Naive B cell (primary cell): Measurements from ENCODE around the gene TRIM62. TPM values are rescaled to one million over a fixed set of nuclear protein-coding genes. Genes with fewer than 3 reads are reported as not detected.

Experiments
- ATAC-seq, 2 donors: fragments of 150-1000 bp; cut with Tn5 transposase; 2 replicates each; pipeline ENCODE4 v1.10.0; 2021; ENCODE audit warnings: low read depth in 2 of 2, mild to moderate bottlenecking in 2 of 2, moderate library complexity in 2 of 2
- DNase-seq: peaks from one replicate; pipeline ENCODE4 v3.0.0; 2022
- H3K27ac Mint-ChIP-seq, 6 donors: one replicate each; pipeline ENCODE4 v1.8.0; 2020 to 2022; ENCODE audit warnings: mild to moderate bottlenecking in 6 of 6, mixed read lengths in 6 of 6, moderate library complexity in 5 of 6, inconsistent platforms in 2 of 6
- H3K27me3 Mint-ChIP-seq, 3 donors: one replicate each; pipeline ENCODE4 v1.8.0; 2021 to 2022; ENCODE audit warnings: mixed read lengths in 3 of 3, mild to moderate bottlenecking in 1 of 3
- H3K36me3 Mint-ChIP-seq, 2 donors: one replicate each; pipeline ENCODE4 v1.8.0; 2020 to 2022; ENCODE audit warnings: mixed read lengths in 2 of 2, inconsistent platforms in 1 of 2, mild to moderate bottlenecking in 1 of 2
- H3K4me1 Mint-ChIP-seq, 3 donors: one replicate each; pipeline ENCODE4 v1.8.0; 2020 to 2022; ENCODE audit warnings: mixed read lengths in 3 of 3, inconsistent platforms in 1 of 3, mild to moderate bottlenecking in 1 of 3, moderate library complexity in 1 of 3
- H3K4me3 Mint-ChIP-seq, 8 donors: one replicate each; pipeline ENCODE4 v1.8.0; 2020 to 2022; ENCODE audit warnings: mild to moderate bottlenecking in 8 of 8, mixed read lengths in 8 of 8, moderate library complexity in 8 of 8, inconsistent platforms in 2 of 8
- H3K9me3 Mint-ChIP-seq, 7 donors: one replicate each; pipeline ENCODE4 v1.8.0; 2020 to 2022; ENCODE audit warnings: mixed read lengths in 7 of 7, mild to moderate bottlenecking in 5 of 7, inconsistent platforms in 2 of 7, moderate library complexity in 1 of 7
- polyA plus RNA-seq, 6 donors: library from polyadenylated mRNA; unstranded; fragments of 300-500 nt; fragmentation: Illumina TruSeq; gene quantifications; one replicate each; pipeline ENCODE4 v1.2.3, GENCODE V29; 2021; ENCODE audit warnings: low read depth in 6 of 6

Gene TRIM62
- polyA plus RNA-seq, 6 donors from 2014 or later, result 1.5 to 6.1 (median 4.7) TPM

DNA sequence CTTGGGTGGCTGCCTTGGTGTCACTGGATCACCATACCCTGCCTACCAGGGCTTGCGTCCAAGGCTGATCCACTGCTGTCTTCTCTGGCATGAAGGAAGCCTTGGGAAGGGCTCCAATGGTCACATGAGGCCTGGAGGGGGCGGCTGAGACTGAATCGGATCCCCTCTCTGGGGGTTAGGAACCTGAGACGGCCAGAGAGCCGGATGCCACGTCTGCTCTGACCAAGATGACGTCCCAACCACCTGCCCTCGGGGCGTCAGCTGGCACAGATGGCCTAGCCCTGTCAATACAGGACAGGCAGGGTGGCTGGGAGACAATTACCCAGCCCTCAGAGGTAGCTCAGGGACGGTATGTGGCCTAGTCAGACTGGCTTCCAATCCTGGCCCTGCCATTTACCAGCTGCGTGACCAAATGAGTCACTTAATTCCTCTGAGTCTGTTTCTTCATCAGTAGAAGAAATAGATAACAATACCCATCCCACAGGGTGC, 5.4 kb downstream of the TRIM62 start:
- DNase-seq (no peak), ATAC-seq (no peak)
- Mint-ChIP-seq H3K27me3 (no peaks in the 10 kb centered on the region), H3K36me3 (peaks cover 0 to 7% of the 10 kb centered on the region in 2 donors), H3K4me3 (no peak overlapping the region), H3K27ac (peak overlapping the region in 2 of 6 donors; percentile 24 to 69), H3K9me3 (no peaks in the 10 kb centered on the region), H3K4me1 (peaks cover 26 to 35% (median 29%) of the 10 kb centered on the region in 3 donors)

DNA sequence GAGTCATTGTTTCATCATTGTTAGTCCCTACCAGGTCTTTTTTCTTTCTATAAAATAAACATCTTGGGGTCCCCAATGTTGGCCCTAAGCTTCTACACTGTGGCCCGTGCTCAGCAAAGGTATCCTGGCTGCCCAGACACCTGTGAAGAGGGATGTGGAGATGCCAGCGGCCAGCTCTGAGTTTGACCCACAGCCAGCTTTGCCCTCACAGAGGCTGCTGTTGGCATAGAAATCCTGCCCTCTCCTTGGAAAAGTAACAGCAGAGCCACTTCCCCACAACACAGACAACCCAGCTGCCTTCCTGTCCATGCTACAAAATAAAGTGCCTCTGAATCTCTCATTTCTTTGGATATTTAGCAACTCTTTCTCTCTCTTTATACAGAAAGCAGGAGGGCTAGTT, 6.0 kb downstream of the TRIM62 start:
- no peak overlapping the region for H3K4me3 Mint-ChIP-seq
- no peaks in the 10 kb centered on the region for H3K9me3 Mint-ChIP-seq
- H3K27ac Mint-ChIP-seq, result peak overlapping the region in 1 of 6 donors; percentile 69
- ATAC-seq (no peak), DNase-seq (no peak)
- no peaks in the 10 kb centered on the region for H3K27me3 Mint-ChIP-seq
- H3K4me1 Mint-ChIP-seq, result peaks cover 26 to 35% (median 26%) of the 10 kb centered on the region in 3 donors
- H3K36me3 Mint-ChIP-seq, result peaks cover 0 to 7% of the 10 kb centered on the region in 2 donors

DNA sequence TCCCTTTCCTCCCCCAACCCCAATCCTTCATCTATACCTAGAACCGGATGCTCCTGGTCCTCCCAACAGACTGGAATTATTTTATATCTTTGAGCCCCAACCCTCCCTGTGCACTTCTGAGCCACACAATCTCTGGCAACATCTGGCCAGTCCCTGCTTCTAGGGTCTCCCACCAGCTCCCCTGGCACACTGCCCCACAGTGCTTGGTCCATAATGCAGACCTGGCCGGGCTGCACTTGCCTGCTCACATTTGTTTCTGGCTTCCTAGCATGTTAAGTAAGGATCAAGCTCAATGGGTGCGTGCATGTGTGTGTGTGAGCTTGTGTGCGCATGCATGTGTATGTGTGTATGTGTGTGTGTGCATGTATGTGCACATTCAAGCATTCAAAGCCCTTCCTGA, 8.8 kb downstream of the TRIM62 start:
- H3K4me1 Mint-ChIP-seq, result peaks cover 15 to 25% (median 18%) of the 10 kb centered on the region in 3 donors
- no peaks in the 10 kb centered on the region for H3K27me3 Mint-ChIP-seq
- no peak for ATAC-seq
- H3K36me3 Mint-ChIP-seq, result peaks cover 4 to 10% of the 10 kb centered on the region in 2 donors
- peaks cover 0 to under 1% (median 0%) of the 10 kb centered on the region in 7 donors for H3K9me3 Mint-ChIP-seq
- no peak overlapping the region for H3K27ac Mint-ChIP-seq
- no peak overlapping the region for H3K4me3 Mint-ChIP-seq
- DNase-seq, result no peak

DNA sequence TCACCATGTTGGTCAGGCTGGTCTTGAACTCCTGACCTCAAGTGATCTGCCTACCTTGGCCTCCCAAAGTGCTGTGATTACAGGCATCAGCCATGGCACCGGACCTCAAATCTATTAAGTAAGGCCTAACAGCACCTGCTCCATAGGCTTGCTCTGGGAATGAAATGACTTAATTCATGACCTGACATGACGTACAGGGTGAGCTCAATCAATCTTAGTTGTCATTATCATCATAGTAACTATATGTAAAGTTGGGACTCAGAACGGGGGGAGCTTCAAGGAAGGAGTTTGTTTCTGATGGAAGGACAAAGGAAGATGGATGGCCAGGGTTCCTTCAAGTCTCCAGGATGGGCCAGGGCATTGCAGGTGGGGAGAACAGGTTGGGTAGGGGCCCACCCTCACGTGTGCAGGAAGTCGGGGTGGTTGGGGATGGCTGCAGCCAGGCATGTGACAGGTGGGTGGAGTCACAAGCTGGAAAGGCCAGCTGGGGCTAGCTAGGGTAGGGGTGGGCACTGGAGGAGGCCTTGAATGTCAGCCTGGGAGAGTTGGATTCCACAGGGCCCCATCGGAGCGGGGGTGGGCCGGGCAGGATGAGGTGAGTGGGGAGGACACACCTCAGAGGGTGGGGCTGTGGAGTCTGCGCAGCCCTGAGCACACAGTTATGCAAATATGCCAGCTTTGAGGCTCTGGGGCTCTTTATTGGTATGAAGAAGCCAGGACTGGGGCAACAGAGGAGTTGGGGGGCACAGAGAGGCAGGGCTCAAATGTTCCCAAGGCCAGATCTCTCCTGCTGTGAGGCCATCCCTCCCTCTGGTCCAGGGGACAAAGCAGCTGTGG, 9.6 kb downstream of the TRIM62 start:
- H3K36me3 Mint-ChIP-seq, result peaks cover 13 to 16% of the 10 kb centered on the region in 2 donors
- peaks cover 15 to 22% (median 18%) of the 10 kb centered on the region in 3 donors for H3K4me1 Mint-ChIP-seq
- peak overlapping the region in 1 of 6 donors; percentile 59 for H3K27ac Mint-ChIP-seq
- H3K27me3 Mint-ChIP-seq, result no peaks in the 10 kb centered on the region
- H3K4me3 Mint-ChIP-seq, result peak overlapping the region in 1 of 8 donors; percentile 37
- peaks cover 0 to 5% (median 0%) of the 10 kb centered on the region in 7 donors for H3K9me3 Mint-ChIP-seq
- DNase-seq, result no peak
- no peak for ATAC-seq

DNA sequence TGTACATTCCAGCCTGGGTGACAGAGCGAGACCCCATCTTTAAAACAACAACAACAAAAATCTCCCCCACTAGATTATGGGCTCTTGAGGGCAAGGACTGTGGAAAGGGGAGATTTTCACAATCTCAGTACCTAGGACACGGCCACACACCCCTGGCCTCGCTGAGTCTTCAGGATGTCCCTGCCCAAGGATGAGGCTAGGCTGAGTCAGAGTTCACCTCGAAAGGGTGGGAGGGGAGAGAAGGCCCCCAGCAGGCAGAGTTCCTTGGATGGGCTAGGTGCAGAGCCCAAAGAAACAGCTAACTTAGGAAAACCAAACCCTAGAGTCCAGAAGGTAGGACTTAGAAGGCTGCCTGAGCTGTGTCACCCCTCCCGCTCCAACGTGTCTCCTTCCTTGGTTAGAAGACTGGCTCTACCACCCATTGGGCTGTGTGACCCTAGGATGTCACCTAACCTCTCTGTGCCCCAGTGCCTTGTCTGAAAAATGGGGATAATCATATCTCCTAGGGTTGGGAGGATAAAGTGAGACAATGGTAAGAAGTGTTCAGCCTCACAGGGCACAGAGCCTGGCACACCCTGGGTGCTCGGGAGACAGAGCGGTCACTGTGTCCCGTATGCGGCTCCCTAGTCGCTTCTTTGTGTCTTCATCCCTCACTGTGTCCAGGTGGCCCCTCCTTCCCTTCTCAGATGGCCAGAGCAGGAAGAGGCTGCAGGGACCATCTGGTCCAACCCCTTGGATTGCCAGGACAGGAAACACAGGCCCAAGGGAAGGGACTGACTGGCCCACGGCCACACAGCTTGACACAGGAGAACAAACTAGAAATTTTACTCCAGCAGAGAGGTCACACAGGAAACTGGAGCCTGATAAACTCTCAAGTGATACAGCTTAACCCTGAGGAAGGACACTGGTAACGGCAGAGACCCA, 11.2 kb downstream of the TRIM62 start:
- Mint-ChIP-seq H3K27me3 (no peaks in the 10 kb centered on the region), H3K4me3 (no peak overlapping the region), H3K4me1 (peaks cover 15 to 22% (median 18%) of the 10 kb centered on the region in 3 donors), H3K36me3 (peaks cover 24 to 25% of the 10 kb centered on the region in 2 donors), H3K27ac (peak overlapping the region in 1 of 6 donors; percentile 38), H3K9me3 (peaks cover 0 to 5% (median 0%) of the 10 kb centered on the region in 7 donors)
- ATAC-seq (no peak), DNase-seq (no peak)

DNA sequence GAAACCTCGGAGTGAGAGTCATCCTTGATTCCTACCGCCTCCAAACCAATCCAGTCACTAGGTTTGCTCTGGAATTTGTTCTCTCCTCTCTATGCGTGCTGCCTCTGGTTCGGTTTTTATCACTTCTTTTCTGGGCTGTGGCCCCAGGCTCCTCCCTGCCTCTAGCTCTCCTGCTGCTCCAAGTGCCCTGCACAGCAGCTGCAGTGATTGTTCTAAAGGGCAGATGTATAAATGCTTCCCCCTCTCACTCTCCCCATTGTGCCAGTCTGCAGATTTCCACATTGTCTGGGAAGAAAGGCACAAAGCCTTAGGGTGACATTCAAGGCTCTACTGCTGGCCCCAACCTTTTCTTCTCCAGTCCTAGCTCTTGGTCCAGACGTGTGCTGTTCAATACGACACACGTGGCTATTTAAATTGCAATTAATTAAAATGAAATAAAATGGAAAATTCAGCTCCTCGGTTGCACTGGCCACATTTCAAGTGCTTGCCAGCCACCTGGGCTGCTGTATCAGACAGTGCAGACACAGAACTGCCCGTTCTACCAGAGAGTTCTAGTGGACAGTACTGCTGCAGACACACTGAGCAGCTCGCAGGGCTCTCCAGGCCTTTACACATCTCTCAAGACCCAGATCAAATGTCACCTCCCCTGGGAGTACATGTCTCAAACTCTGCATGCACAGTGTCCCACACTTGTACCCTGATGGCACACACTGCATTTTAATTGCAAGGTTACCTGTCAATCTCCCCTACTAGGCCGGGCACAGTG, 12.4 kb downstream of the TRIM62 start:
- ATAC-seq, result no peak
- H3K9me3 Mint-ChIP-seq, result peaks cover 0 to 5% (median 0%) of the 10 kb centered on the region in 7 donors
- H3K27ac Mint-ChIP-seq, result peak overlapping the region in 2 of 6 donors; percentile 16 to 42
- H3K4me1 Mint-ChIP-seq, result peaks cover 15 to 22% (median 18%) of the 10 kb centered on the region in 3 donors
- no peak overlapping the region for H3K4me3 Mint-ChIP-seq
- H3K27me3 Mint-ChIP-seq, result no peaks in the 10 kb centered on the region
- DNase-seq, result no peak
- H3K36me3 Mint-ChIP-seq, result peaks cover 26 to 27% of the 10 kb centered on the region in 2 donors

DNA sequence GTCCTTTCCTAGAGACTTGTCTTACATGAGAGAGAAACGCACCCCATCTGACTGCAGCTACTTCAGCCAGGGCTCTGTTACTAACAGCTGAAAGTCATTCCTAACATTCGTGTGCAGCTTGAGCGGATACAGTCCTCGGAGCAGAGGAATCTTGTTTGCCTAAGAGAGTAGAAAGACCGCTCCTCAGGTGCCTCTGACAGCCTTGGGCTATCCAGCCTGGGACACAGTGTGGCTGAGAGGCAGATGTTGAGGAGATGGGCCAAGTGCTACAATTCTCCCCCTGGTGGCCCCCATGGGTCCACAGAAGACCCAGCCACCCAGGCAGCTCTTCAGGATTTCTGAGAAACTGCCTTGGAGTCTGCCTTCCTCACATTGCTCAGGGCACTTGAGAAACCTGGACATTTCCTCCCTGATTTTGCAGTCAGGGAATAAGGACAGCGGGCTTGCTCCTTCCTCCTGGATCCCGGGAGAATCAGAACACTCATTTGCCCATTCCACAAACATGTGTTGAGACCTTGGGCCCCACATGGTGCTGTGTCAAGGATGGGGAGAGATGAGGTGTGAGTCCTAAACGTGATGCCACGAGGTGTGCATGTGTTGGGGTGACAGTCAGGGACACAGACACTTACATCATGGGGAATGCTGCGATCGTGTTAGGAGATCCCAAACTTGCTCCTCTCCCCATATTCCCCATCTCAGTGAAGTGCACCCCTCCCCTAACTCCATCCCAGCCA, 13.1 kb downstream of the TRIM62 start:
- DNase-seq, result no peak
- no peak for ATAC-seq
- Mint-ChIP-seq H3K36me3 (peaks cover 26 to 31% of the 10 kb centered on the region in 2 donors), H3K27me3 (no peaks in the 10 kb centered on the region), H3K4me1 (peaks cover 15 to 18% (median 18%) of the 10 kb centered on the region in 3 donors), H3K9me3 (peaks cover 0 to 5% (median 0%) of the 10 kb centered on the region in 7 donors), H3K4me3 (peak overlapping the region in 1 of 8 donors; percentile 55), H3K27ac (peak overlapping the region in 2 of 6 donors; percentile 16 to 42)

DNA sequence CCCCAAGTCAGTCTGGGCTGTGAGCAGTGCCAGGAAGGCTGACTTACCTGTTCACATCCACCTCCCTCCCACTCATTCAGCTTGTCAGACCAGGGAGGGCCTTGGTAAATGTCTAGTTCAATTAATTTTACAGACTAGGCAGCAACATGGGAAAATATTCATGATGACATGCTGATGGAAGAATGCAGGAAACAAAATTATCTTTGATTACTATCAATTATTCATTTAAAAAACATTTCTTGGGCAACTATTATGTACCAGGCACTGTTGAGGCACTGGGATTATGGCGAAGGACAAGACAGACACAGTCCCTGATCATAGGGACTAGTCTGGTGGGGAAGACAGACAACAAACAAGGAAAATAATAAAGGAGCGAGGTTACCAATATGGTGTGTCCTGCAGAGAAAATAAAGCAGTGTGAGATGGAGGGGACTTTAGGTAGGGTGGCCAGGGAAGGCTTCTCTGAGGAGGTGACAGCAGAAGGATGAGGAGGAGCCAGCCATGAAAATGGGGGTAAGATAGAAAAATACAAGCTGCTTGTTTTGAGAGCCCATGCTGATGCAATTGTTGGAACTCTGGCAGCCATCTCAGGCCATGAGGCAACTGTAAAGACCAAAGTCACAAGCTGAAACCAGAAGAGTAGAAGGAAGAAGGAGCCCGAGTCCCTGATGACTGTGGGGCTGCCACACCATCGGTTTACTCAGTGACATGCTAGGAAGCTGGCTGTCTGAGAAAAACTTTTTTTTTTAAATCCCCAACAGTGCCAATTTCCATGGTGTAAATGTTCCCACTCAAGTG, 14.0 kb downstream of the TRIM62 start:
- Mint-ChIP-seq H3K9me3 (peaks cover 0 to 5% (median 0%) of the 10 kb centered on the region in 7 donors), H3K27ac (no peak overlapping the region), H3K27me3 (no peaks in the 10 kb centered on the region), H3K4me3 (no peak overlapping the region), H3K4me1 (peaks cover 10 to 11% (median 11%) of the 10 kb centered on the region in 3 donors), H3K36me3 (peaks cover 21 to 35% of the 10 kb centered on the region in 2 donors)
- ATAC-seq (no peak), DNase-seq (no peak)

DNA sequence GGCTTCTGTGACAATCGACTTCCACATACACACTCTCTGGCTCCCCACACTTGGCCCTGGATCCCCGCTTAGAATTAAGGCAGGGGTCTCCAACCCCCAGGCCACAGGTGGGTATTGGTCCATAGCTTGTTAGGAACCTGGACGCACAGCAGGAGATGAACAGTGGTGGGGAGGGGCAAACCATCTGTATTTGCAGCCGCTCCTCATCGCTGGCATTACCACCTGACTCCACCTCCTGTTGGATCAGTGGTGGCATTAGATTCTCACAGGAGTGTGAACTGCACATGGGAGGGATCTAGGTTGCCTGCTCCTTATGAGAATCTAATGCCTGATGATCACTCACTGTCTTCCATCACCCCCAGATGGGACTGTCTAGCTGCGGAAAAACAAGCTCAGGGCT, 16.0 kb downstream of the TRIM62 start:
- no peaks in the 10 kb centered on the region for H3K27me3 Mint-ChIP-seq
- peak overlapping the region in 1 of 6 donors; percentile 53 for H3K27ac Mint-ChIP-seq
- peaks cover 19 to 35% of the 10 kb centered on the region in 2 donors for H3K36me3 Mint-ChIP-seq
- H3K9me3 Mint-ChIP-seq, result peaks cover 0 to 5% (median 0%) of the 10 kb centered on the region in 7 donors
- peaks cover 0 to 11% (median 4%) of the 10 kb centered on the region in 3 donors for H3K4me1 Mint-ChIP-seq
- no peak for DNase-seq
- no peak for ATAC-seq
- peak overlapping the region in 1 of 8 donors; percentile 3 for H3K4me3 Mint-ChIP-seq

DNA sequence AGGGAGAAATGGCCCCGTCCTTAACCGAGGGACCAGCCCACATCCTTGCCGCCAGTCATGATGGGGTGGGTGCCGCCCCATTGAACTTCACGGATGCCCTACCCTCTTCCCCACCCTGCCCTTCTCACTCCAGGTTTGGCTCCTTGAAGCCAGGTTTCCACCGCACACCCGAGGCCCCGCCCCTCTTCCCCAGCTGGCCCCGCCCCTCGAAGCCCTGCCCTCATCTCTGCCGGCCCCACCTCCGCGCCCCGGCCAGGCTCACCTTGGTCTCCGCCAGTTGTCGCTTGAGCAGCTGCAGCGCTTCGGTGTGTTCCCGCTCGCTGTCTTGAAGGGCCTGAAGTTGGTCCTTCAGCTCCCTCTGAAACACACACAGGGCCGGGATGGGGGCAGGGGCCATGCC, 16.6 kb downstream of the TRIM62 start:
- Mint-ChIP-seq H3K4me1 (peaks cover 0 to 8% (median 5%) of the 10 kb centered on the region in 3 donors), H3K4me3 (no peak overlapping the region), H3K9me3 (peaks cover 0 to 5% (median 0%) of the 10 kb centered on the region in 7 donors), H3K36me3 (peaks cover 19 to 35% of the 10 kb centered on the region in 2 donors), H3K27me3 (no peaks in the 10 kb centered on the region), H3K27ac (peak overlapping the region in 1 of 6 donors; percentile 53)
- ATAC-seq, result no peak
- DNase-seq, result no peak

DNA sequence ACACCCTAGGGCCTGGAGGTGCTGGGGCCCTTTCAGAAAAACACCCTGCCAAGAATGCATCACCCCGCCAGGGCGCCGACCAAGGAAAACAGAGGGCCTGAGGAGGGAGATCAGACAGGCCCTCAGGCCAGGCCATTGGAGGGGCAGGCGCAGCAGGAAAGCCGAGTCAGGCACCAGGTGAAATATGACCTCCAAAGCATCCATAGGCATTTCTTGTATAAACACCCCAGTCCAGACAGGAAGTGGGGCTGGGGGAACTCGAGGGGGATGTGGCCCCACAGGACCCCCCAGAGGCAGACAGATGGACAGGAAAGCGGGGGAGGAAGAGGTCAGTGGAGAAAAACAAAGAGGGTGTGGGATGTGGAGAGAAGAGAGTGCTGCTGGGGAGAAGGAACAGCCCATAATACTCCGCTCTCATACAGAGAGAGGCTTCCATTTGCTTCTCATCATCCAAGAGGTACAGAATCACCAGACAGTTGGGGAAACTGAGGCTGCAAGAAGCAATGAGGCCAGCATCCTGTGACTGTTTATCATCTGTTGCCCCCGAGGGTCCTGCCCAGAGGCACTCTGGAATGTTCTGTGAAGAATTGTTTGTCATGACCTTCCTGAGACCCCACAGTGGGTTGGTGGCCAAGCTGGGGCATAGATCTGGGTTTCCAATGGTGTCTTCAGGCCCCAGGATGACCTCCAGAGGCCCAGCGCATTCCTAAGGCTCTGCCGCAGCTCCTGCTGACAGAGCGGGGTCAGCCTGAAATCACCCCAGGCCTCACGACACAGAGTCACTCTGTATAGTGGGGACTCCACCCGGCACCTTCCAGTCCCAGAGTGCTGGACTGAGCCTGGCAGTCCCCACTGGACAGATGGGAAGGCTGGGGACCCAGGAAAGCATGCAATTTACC, 18.0 kb downstream of the TRIM62 start:
- H3K4me3 Mint-ChIP-seq, result no peak overlapping the region
- H3K36me3 Mint-ChIP-seq, result peaks cover 19 to 35% of the 10 kb centered on the region in 2 donors
- H3K4me1 Mint-ChIP-seq, result peaks cover 0 to 8% (median 5%) of the 10 kb centered on the region in 3 donors
- peaks cover 0 to 5% (median 0%) of the 10 kb centered on the region in 7 donors for H3K9me3 Mint-ChIP-seq
- H3K27me3 Mint-ChIP-seq, result no peaks in the 10 kb centered on the region
- no peak overlapping the region for H3K27ac Mint-ChIP-seq
- no peak for ATAC-seq
- DNase-seq, result no peak
